GM19397 (cell line): ENCODE results near the gene FAM117B.
"Not testable (repeated sequence)": the region's sequence is repeated elsewhere in the genome, so short reads cannot be mapped to it uniquely, and the experiment has no call there.

Experiments
- ATAC-seq: cut with Tn5 transposase; IDR thresholded peaks from one replicate; pipeline ENCODE4 v1.9.1; 2021; ENCODE audit warnings: mild to moderate bottlenecking, moderate library complexity; ENCODE audit not compliant: unreplicated experiment

The FAM117B gene

DNA sequence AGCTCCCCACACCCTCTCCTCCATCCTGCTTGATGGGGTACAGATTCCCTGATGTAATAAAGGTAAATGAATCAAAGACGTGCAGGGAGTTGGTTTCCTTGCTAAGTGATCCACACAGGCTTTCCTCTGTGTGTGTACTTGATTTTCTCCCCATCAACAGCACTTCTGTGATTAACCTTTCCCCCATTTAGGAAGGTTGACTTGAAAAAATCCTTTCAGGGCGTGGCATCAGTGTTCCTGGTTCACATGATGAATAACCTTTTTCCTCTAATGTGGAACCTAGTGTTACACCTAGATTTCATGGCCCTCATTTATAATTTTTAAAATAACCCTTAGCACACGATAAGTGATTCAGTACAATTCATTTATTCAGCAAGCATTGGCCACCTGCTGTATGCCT, 121.8 kb downstream of the FAM117B start:
- ATAC-seq: no peak

DNA sequence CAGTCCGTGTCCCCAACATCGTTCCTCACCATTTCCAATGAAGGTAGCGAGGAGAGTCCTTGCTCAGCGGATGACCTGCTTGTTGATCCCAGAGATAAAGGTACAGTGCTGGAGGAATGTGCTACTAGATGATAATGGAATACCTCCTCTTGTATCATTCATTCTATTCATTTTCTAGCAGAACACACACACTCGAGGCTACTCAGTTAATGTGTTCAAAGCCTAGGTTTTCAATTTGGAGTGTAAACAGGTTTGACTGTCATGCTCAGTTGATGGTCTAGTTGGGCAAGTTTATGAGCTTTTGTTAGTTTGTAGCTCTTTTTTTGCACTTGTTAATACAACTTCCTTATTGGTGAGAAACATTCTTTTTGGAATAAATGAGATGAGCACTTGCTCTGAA, 122.6 kb downstream of the FAM117B start:
- ATAC-seq: no peak

DNA sequence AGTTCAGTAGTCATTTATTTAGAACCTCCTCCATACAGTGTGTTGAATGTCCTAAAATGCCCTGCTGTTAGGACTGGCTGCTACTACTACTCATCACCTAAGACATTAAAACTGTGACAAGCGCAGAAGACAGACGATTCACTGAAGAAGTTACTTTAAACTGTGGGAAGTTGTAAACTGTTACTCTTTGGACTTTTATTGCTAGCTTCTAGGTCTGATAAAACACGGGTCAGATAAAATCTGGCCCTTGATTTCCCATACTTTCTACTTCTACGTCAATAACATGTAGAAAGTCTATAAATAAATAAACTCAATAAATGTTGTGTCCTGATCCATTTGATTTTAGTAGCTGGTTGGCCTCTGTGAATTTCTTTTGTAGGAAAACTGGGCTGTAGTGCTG, 123.4 kb downstream of the FAM117B start:
- no peak for ATAC-seq

DNA sequence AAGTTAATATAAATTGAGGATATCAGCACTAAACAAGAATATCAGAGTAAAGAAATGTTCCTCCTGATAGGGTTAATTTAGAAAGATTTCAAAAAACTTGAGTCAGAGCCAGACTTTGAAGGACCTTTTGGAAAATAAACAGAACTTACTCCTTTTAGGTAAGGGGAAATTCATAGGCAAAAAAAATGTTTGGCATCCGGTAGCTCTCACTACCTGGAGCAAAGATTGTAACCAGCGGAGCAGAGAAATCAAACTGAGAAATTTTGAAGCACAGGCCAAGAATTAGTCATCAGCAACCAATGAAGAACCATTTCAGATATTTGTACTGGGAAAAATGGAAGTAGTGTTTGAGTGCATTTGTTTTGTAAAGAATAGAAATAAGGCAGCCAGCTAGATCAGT, 123.8 kb downstream of the FAM117B start:
- no peak for ATAC-seq

DNA sequence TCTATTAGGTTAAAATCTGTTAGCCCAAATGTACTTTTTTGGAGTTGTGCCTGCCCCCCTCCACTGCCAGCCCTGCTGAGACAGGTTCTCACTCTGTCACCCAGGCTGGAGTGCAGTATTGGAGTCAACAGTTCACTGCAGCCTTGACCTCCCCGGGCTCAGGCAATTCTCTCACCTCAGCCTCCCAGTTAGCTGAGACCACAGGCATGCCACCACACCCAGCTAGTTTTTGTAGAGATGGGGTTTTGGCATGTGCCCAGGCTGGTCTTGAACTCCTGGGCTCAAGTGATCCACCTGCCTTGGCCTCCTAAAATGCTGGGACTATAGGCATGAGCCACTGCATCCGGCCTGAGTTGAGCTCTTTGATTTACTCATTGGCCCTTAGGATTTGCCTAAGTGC, 126.1 kb downstream of the FAM117B start:
- ATAC-seq: no peak

DNA sequence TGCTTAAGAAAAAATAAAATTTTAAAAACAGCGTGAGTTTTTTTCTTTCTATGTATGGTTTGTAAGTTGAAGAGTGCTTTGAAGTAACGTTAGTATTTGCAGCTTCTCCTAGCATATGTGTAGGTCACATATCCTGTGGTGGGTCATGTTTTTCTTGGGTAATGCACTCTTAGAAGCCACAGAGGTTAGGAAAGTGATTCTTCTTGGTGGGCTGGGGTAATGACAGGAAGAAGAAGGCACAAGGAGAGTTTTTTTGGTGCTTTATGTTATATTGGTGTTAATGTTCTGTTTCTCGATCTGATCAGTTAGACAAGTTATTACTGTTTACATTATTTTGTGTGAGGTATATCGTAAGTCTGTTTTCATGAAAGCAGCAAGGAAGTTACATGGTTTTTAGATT, 127.8 kb downstream of the FAM117B start:
- ATAC-seq: no peak

DNA sequence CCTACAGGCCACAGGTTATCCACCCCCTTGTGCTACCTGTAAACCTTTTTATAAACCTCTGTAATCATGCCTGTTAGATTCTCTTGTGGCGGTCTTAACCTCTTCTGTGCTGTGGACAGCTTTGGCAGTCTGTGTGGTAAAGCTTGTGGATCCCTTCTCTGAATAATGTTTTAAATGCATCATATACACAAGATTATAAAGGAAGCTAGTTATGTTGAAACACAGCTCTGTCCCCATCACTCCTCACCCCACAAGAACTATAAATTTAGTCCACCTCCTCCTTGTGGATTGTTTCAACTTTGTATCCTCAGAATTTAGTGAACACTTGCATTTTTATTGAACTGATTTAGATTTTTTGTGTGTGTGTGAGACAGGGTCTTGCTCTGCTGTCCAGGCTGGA, 129.1 kb downstream of the FAM117B start:
- ATAC-seq: no peak

DNA sequence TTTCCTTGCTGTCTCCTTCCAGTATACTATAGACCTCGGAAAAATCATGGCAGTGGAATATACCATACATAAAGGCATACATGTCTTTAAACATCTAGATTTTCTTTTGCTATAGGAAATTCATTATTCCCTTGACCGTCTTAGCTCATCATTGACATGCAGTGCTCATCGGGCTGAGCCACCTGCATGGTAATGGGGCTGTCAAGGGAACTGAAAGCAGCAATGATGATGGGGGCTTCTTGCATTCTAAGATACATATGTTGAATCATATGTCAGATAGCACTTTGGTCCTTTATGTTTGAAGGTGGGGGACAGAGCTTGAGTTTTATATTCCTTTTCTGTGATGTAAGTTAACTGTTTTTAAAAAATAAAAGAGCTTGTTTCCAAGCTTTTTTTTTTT, 130.2 kb downstream of the FAM117B start:
- no peak for ATAC-seq

DNA sequence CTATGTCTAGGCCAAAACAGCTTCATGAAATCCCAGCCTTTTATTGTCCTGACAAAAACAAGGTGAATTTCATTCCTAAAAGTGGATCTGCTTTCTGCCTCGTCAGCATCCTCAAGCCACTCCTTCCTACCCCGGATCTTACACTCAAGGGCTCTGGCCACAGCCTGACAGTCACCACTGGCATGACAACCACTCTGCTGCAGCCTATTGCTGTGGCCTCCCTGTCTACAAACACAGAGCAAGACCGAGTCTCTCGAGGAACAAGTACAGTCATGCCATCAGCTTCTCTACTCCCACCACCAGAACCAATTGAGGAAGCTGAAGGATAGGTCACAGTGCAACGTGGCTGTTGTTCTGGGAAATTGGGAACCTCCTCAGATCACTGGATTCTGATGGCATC, 130.7 kb downstream of the FAM117B start:
- no peak for ATAC-seq

DNA sequence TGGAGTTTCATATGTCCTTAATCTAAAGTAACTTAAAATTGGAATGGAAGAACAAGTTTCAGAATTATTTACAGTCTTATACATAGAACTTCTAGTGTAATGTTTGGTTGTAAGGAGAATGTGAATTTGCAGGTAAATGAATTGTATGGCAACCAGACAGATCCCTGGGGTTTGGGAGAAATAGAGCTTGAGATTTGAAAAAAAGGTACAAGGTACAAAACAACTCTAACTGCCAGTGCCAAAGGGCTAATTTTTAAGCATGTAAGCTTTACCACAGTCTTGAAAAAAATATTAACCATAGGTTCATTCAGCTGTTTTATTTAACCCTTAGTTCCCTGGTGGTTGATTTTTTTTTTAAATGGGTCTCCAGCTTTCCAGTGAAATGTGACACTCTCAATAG, 133.5 kb downstream of the FAM117B start:
- no peak for ATAC-seq

DNA sequence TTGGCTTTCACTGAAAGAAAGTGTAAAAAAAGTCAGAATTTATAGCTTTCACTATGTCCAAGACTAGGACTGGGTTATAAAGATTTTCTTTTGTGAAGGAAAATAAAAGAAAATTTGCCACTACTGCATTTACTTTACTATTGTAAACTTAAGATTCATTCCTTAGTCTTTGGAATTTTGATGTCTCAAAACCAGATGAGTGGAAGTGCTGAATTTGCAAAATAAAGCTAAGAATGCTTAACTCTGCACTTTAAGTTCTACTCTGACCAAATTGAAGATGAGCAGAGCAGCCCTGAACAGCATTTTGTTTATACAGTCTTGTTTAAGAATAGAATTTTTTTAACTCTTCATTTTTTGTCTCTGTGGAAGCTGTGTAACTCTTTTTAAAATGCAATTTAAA, 134.4 kb downstream of the FAM117B start:
- ATAC-seq: no peak

DNA sequence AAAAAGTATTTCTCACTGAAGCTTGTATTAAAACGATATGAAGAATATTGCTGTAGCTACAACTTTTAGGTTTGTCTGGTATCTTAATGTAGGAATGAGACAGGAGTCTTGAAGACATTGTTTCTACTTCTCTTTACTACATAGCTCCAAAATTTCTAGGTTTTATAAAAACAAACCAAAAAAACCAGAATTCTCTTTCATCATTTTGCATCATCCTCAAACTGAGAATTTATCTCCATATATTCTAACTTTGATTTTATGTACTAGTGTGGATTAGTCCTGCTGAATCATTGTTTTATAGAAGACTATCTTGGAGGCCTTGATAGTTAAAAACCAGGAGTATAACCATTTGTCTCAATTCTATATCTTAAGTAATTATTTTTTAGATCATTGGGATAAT, 136.6 kb downstream of the FAM117B start:
- no peak for ATAC-seq

DNA sequence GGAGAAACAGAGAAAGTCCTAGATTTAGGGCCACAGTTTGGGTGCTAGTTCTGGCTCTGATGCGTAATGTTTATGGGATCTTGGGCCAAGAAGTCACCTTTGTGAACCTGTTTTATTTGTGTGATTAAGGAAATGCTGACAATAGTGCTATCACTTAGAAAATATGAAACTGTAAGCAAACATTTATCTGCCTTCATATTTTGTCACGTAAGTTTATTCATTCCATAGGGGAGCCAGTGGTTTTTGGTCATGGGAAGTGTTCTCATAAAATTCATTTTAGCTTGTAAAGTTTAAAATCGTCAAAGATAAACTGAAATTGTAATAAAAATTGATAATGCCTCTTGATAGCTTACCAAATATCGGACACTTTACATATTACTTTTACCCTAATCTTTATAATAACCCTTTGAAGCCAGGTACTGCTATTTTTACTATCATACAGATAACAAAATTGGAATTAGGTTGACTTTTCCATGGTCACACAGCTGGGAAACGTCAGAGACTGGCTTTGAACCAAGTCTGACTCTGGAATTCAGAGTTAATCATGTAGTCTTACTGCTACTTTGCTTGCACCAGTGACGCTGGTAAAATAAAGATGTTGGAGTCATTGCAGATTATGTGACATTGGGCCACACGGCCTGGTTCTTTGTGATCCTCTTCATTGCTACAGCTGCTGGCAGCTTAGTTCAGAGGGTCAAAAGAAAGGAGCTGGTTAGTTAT, 137.1 kb downstream of the FAM117B start:
- no peak for ATAC-seq

DNA sequence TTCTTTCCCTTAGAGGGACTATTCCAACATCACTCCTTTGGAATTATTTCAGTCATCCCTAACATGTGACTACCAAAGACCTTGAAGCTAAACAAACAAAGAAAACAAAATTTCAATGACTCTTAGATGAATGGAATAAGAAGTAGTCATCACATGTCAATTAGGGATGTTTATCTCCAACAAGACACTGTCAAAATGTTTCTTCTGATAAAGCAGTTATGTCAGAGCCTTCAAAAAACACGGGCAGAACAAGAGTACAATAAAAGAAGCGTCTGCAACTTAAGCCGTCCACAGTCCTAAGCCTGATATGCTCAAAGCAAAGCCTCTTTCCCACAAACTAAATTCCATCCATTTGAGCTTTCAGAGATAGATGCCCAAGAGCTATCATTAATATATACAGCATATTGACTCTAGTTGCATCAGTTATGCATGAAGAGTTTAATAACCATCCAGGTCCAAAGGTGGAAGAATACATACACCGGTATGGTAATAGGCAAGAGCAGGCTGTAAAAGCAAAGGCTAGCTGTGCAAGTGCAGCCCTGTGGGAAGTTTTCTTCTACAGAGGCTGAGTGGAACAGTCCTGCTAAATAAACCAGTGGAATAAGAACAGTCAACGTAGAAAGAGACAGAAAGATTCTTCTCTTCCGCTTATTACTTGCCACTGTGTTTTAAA, 138.7 kb downstream of the FAM117B start:
- ATAC-seq: no peak

DNA sequence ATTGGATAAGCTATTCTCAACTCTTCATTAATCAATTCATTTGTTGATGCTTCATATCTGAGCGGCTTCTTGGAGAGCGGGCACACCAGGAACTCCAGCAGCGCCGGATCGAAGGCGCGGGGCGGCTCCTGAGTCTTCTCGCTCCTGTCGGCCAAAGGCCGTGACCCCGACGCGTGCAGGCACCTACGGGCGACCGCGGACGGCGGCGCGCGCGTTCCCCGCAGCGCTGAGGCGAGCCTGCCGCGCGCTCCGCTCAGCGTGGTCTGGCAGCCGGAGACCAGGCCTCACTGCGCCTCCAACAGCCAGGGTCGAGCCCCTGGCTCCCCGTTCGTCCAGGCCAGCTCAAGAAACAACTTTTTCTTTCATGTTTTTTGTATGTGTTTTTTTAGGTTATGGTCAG, 139.3 kb downstream of the FAM117B start:
- ATAC-seq: no peak

DNA sequence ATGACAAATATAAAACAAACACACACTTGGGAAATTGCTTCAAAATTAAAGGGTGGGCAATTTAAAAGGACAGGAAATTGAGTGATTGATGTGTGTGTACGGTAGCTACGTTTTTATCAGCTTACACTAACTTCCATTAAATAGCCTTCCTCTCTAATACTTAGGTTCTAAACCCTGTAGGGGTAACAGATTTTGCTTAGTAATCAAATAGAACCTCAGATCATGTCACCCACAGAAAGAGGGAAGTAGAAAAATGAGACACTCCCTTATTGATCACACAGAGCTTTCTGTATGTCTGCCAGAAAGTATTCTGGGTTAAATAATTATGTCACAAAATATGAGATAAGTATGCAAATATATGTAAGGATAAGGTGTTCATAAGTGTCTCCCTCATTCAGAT, 143.4 kb downstream of the FAM117B start:
- ATAC-seq: no peak

DNA sequence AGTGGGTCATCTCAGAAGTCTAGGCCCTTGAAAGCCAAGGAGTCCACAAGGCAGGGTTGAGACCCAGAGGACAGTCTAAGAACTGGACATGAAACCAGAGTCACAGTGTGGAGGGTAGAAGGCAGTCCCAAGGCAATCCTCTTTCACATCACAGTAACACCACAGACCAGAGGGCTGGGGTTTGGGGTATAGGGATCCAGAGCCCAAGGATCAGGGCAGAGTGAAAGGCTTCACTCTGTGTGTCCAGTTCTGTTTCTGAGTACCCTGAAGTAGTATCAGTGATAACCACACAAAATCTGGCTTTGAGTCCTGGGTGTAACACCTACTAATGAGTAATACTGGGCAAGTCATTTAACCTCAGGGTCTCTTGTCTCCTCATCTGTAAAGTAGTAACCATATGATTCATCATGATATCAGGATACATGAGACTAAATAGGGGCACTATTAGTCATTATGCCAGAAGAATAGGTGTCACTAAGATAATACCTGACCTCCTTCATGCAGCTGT, 145.8 kb downstream of the FAM117B start:
- ATAC-seq: peak; percentile 83

DNA sequence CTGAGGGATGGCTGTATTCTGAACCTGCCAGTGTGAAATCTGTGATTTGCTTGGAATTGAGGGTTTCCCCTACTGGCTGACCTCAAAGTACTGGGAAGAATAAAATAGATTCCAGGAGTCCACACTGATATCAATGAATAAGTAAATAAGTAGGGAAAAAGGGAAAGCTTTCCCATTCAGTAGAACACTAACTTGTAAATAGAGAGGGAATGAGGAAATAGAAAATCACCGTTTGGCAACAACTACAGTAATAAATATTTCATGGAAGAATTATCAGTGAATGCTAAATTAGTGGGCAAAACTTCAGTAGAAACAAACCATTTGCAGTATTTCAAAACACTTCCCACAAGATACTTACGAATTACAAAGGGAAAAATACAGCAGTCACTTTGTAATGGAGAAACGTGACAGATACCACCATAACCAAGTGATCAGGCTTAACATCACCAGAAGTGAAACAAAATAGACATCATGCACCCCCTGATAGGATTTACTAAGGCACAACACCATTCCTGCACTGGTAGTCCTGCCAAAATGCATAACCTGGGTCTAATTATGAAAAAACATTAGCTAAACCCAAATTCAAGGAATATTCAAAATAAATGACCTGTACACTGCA, 148.3 kb downstream of the FAM117B start:
- no peak for ATAC-seq

DNA sequence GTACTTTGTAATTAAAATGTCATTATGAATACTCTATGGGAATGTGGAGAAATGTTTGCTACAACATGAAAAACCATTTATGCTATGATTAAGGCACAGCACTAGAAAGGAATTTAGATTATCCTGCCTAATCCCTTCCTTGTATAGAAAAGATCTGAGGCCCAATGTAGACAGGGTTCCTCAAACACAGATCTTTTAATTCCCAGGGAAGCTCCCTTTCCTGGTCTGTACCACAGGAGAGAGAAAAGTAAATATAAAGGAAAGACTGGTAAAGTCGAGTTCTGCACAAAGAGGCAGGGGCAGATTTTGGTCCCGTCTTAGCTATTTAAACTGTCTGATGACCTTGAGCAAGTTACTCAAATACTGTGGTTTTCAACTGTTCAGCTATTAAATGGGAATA, 152.1 kb downstream of the FAM117B start:
- no peak for ATAC-seq

DNA sequence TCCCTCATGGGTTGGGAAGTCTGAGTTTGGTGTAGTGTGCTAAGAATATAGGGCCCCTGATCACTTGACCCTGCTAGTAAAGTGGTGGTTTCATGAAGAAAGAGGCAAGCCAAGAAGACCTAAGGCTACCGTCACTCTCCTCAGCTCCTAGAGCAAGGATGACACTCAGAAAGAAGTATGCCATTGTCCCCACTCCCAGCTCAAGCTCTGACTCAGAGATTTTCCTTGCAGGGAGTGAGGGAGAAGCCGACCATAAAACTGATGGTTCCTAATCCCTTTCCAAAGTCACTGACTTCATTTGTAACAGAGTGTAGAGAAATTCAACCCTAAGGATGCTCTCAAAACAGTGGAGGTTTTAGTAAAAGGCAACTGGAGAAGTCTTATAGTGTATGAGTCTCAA, 155.9 kb downstream of the FAM117B start:
- no peak for ATAC-seq

DNA sequence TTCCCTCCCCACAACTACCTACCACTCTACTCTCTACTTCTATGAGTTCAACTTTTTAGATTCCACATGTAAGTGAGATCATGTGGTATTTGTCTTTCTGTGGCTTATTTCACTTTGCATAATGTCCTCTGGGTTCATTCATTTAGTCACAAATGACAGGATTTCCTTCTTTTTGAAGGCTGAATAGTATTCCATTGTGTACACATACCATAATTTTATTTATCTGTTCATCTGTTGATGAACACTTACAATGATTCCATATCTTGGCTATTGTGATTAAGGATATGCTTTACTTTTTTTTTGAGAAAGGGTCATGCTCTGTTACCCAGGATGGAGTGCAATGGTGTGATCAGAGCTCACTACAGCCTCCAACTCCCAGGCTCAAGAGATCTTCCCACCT, 163.2 kb downstream of the FAM117B start:
- no peak for ATAC-seq

DNA sequence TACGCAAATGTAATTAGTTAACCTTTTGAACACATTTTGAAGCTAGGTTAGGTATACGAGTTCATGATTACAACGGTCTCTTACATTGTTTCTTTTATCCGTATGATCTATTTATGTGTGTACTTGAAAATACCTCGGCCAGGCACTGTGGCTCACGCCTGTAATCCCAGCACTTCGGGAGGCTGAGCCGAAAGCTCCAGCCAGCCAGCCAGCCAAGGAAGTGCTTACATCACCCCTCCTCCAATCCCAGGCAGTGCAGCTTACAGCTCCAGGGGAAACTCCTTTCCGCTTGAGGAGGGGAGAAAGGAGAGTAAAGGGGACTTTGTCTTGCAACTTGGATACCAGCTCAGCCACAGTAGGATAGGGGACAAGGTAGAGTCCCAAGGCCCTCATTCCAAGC, 171.1 kb downstream of the FAM117B start:
- ATAC-seq: not testable (repeated sequence)
